ENCODE data around the gene KIRREL3. TPM values are rescaled to one million over a fixed set of nuclear protein-coding genes. Genes with fewer than 3 reads are reported as not detected.

KIRREL3 gene
- total RNA-seq, 1 donor from 2014 or later: not detected

GRCh38 chr11:126477535-126478305, 522.9 kb downstream of the KIRREL3 start:
- no peak for TF ChIP-seq CTCF (IDR thresholded peaks at IDR 0.05; ENCODE audit: insufficient read depth, low read length, severe bottlenecking)
- Histone ChIP-seq H3K36me3 (ENCODE audit: control insufficient read depth, insufficient read depth, low read length) (no peaks in the 10 kb centered on the region), H3K27me3 (ENCODE audit: control insufficient read depth, insufficient read depth, low read length) (no peaks in the 10 kb centered on the region), H3K4me3 (ENCODE audit: low read depth, low read length) (no peak overlapping the region)
- no peak for DNase-seq (ENCODE audit: low read depth)
- FAIRE-seq: no peak

GRCh38 chr11:126476977-126477376, 523.6 kb downstream of the KIRREL3 start:
- H3K4me3 ChIP-seq (ENCODE audit: low read depth, low read length): no peak overlapping the region
- FAIRE-seq (no peak), DNase-seq (ENCODE audit: low read depth) (no peak)
- TF ChIP-seq CTCF (IDR thresholded peaks at IDR 0.05; ENCODE audit: insufficient read depth, low read length, severe bottlenecking): no peak
- H3K36me3 ChIP-seq (ENCODE audit: control insufficient read depth, insufficient read depth, low read length): no peaks in the 10 kb centered on the region
- H3K27me3 ChIP-seq (ENCODE audit: control insufficient read depth, insufficient read depth, low read length): no peaks in the 10 kb centered on the region

GRCh38 chr11:126476266-126476924, 524.2 kb downstream of the KIRREL3 start:
- Histone ChIP-seq H3K27me3 (ENCODE audit: control insufficient read depth, insufficient read depth, low read length) (no peaks in the 10 kb centered on the region), H3K36me3 (ENCODE audit: control insufficient read depth, insufficient read depth, low read length) (no peaks in the 10 kb centered on the region), H3K4me3 (ENCODE audit: low read depth, low read length) (no peak overlapping the region)
- DNase-seq (ENCODE audit: low read depth): no peak
- FAIRE-seq: no peak
- no peak for TF ChIP-seq CTCF (IDR thresholded peaks at IDR 0.05; ENCODE audit: insufficient read depth, low read length, severe bottlenecking)

- no peak for TF ChIP-seq CTCF (IDR thresholded peaks at IDR 0.05; ENCODE audit: insufficient read depth, low read length, severe bottlenecking)
- Histone ChIP-seq H3K4me3 (ENCODE audit: low read depth, low read length) (no peak overlapping the region), H3K36me3 (ENCODE audit: control insufficient read depth, insufficient read depth, low read length) (no peaks in the 10 kb centered on the region), H3K27me3 (ENCODE audit: control insufficient read depth, insufficient read depth, low read length) (no peaks in the 10 kb centered on the region)
- DNase-seq (ENCODE audit: low read depth): no peak
- no peak for FAIRE-seq
Measured at GRCh38 chr11:126475014-126475991, 525.3 kb downstream of the KIRREL3 start.

- DNase-seq (ENCODE audit: low read depth): no peak
- Histone ChIP-seq H3K36me3 (ENCODE audit: control insufficient read depth, insufficient read depth, low read length) (no peaks in the 10 kb centered on the region), H3K27me3 (ENCODE audit: control insufficient read depth, insufficient read depth, low read length) (no peaks in the 10 kb centered on the region), H3K4me3 (ENCODE audit: low read depth, low read length) (no peak overlapping the region)
- FAIRE-seq: no peak
- TF ChIP-seq CTCF (IDR thresholded peaks at IDR 0.05; ENCODE audit: insufficient read depth, low read length, severe bottlenecking): no peak
Measured at GRCh38 chr11:126474220-126474619, 526.4 kb downstream of the KIRREL3 start.

Data from bronchial epithelial cell (primary cell).